KBM-7 (cell line): ENCODE data around the gene NCBP2.

Experiments used
- DNase-seq: peaks from one replicate; pipeline ENCODE4 v3.0.0-alpha.2; 2015
- in situ Hi-C: fragments of 300-500 bp; cut with MboI; formaldehyde crosslinking; loops from 2 replicates; pipeline ENCODE4 v1.14.3; 2020; ENCODE audit warnings: low sequenced_read_pairs, low pct_unique_long_range_greater_than_20kb, mixed read lengths

NCBP2 gene

GRCh38 chr3:196969660-196970546 is 27.6 kb upstream of the NCBP2 start:
- peak; percentile 65 for DNase-seq
- in situ Hi-C loops = no loop called here

GRCh38 chr3:196969134-196969659 is 26.9 kb upstream of the NCBP2 start:
- in situ Hi-C loops = no loop called here
- peak; percentile 64 for DNase-seq

- peak; percentile 31 for DNase-seq
- in situ Hi-C loops = no loop called here
These were observed 26.2 kb upstream of the NCBP2 start, which contains the start of gene PIGZ for GRCh38 chr3:196968233-196969133. PIGZ (minus strand) TSS chr3:196968833; CDS start chr3:196952031, 16,802 bp downstream.

GRCh38 chr3:196967412-196968232 is 25.3 kb upstream of the NCBP2 start:
- in situ Hi-C loops = no loop called here

GRCh38 chr3:196966526-196967401 is 24.4 kb upstream of the NCBP2 start:
- in situ Hi-C loops = no loop called here
- DNase-seq = no peak

More at GRCh38 chr3:196967412-196968232, 25.3 kb upstream of the NCBP2 start:
- no peak for DNase-seq

- in situ Hi-C loops = no loop called here
- no peak for DNase-seq
These were observed 23.5 kb upstream of the NCBP2 start for GRCh38 chr3:196965804-196966173.

GRCh38 chr3:196965112-196965803 is 22.9 kb upstream of the NCBP2 start:
- in situ Hi-C loops = no loop called here

GRCh38 chr3:196963631-196963953 is 21.3 kb upstream of the NCBP2 start:
- in situ Hi-C loops = no loop called here
- DNase-seq = no peak

More at GRCh38 chr3:196965112-196965803, 22.9 kb upstream of the NCBP2 start:
- DNase-seq = no peak

- in situ Hi-C loops = no loop called here
- DNase-seq = no peak
These were observed 20.8 kb upstream of the NCBP2 start for GRCh38 chr3:196962930-196963630.

- no peak for DNase-seq
- in situ Hi-C loops = no loop called here
These were observed 20.0 kb upstream of the NCBP2 start for GRCh38 chr3:196962108-196962929.

- in situ Hi-C loops = no loop called here
- DNase-seq = no peak
These were observed 12.5 kb upstream of the NCBP2 start for GRCh38 chr3:196954832-196955231.

GRCh38 chr3:196951371-196951770 is 9.0 kb upstream of the NCBP2 start:
- in situ Hi-C loops = no loop called here
- no peak for DNase-seq

GRCh38 chr3:196949750-196950149 is 7.4 kb upstream of the NCBP2 start:
- in situ Hi-C loops = no loop called here
- no peak for DNase-seq

GRCh38 chr3:196949285-196949619 is 6.9 kb upstream of the NCBP2 start:
- in situ Hi-C loops = no loop called here
- no peak for DNase-seq

- in situ Hi-C loops = no loop called here
- no peak for DNase-seq
These were observed 6.3 kb upstream of the NCBP2 start for GRCh38 chr3:196948442-196949284.
